Peyer's patch (tissue), 4 donors: ENCODE results near the gene CATSPERD. TPM values are rescaled to one million over a fixed set of nuclear protein-coding genes. Genes with fewer than 3 reads are reported as not detected.

ENCODE experiments used
- DNase-seq, 3 donors: peaks; one replicate each; pipeline ENCODE4 v3.0.0-alpha.2; 2017 to 2019
- H3K27ac ChIP-seq, 4 donors: fragments of 200-600 bp; sonication (generic); one replicate each; pipeline ENCODE4 v1.5.1; 2016 to 2019
- H3K27me3 ChIP-seq, 2 donors: fragments of 200-600 bp; sonication (generic); one replicate each; pipeline ENCODE4 v1.5.1; 2019
- H3K36me3 ChIP-seq, 3 donors: fragments of 200-600 bp; sonication (generic); one replicate each; pipeline ENCODE4 v1.5.1; 2016 to 2019
- H3K4me1 ChIP-seq, 4 donors: fragments of 200-600 bp; sonication (generic); one replicate each; pipeline ENCODE4 v1.5.1; 2016 to 2019
- H3K4me3 ChIP-seq, 4 donors: fragments of 200-600 bp; sonication (generic); 1 replicate in 3 of 4; 2 replicates in 1 of 4; pipeline ENCODE4 v1.5.1; 2016 to 2019; ENCODE audit warnings: mild to moderate bottlenecking in 1 of 4
- H3K9me3 ChIP-seq, 4 donors: fragments of 200-600 bp; sonication (generic); one replicate each; pipeline ENCODE4 v1.5.1; 2016 to 2019; ENCODE audit warnings: mild to moderate bottlenecking in 1 of 4
- CTCF ChIP-seq, 6 experiments: fragments of 450-650 bp in 4 of 6; fragments of 200-600 bp in 2 of 6; sonication (generic) in 1 of 6; IDR thresholded peaks; one replicate each; pipeline ENCODE4 v1.5.1; 2017 to 2019; ENCODE audit warnings: antibody characterized with exemption in 6 of 6, mild to moderate bottlenecking in 3 of 6, moderate library complexity in 1 of 6
- POLR2A ChIP-seq, 2 donors: fragments of 450-650 bp; IDR thresholded peaks; one replicate each; pipeline ENCODE4 v1.5.1; 2017; ENCODE audit warnings: antibody characterized with exemption in 2 of 2, mild to moderate bottlenecking in 2 of 2, moderate library complexity in 2 of 2
- total RNA-seq, 4 donors: library from RNA; depleted of rRNA; stranded (reverse); fragments of >200 nt; gene quantifications; one replicate each; pipeline ENCODE4 v1.1.0, GENCODE V29; 2016

The CATSPERD gene
- total RNA-seq, 4 donors from 2014 or later = not detected

- TF ChIP-seq POLR2A (IDR thresholded peaks at IDR 0.05) (no peak), CTCF (IDR thresholded peaks at IDR 0.05) (no peak)
Observed at GRCh38 chr19:5681391-5682106, 38.9 kb upstream of the CATSPERD start.

GRCh38 chr19:5682107-5682482 lies 38.3 kb upstream of the CATSPERD start:
- Histone ChIP-seq H3K36me3 (no peaks in the 10 kb centered on the region), H3K9me3 (no peaks in the 10 kb centered on the region), H3K4me3 (no peak overlapping the region), H3K27me3 (no peaks in the 10 kb centered on the region), H3K27ac (no peak overlapping the region), H3K4me1 (peaks cover 0 to 21% (median 11%) of the 10 kb centered on the region in 4 donors)
- DNase-seq = no peak
- TF ChIP-seq POLR2A (IDR thresholded peaks at IDR 0.05) (no peak), CTCF (IDR thresholded peaks at IDR 0.05) (no peak)

More at GRCh38 chr19:5681391-5682106, 38.9 kb upstream of the CATSPERD start:
- Histone ChIP-seq H3K4me1 (peaks cover 0 to 21% (median 10%) of the 10 kb centered on the region in 4 donors), H3K36me3 (no peaks in the 10 kb centered on the region), H3K4me3 (peak overlapping the region; percentile 79 to 98 (median 89)), H3K27ac (peak overlapping the region in 1 of 4 donors; percentile 93), H3K27me3 (no peaks in the 10 kb centered on the region), H3K9me3 (no peaks in the 10 kb centered on the region)
- no peak for DNase-seq

GRCh38 chr19:5683177-5683886 lies 37.1 kb upstream of the CATSPERD start:
- Histone ChIP-seq H3K27ac (no peak overlapping the region), H3K4me1 (peaks cover 0 to 26% (median 13%) of the 10 kb centered on the region in 4 donors), H3K9me3 (no peaks in the 10 kb centered on the region), H3K4me3 (no peak overlapping the region), H3K36me3 (no peaks in the 10 kb centered on the region), H3K27me3 (no peaks in the 10 kb centered on the region)
- no peak for TF ChIP-seq POLR2A (IDR thresholded peaks at IDR 0.05)
- TF ChIP-seq CTCF (IDR thresholded peaks at IDR 0.05) = no peak
- DNase-seq = no peak

GRCh38 chr19:5684694-5685430 lies 35.6 kb upstream of the CATSPERD start:
- Histone ChIP-seq H3K27ac (no peak overlapping the region), H3K27me3 (no peaks in the 10 kb centered on the region), H3K4me1 (peaks cover 0 to 18% (median 10%) of the 10 kb centered on the region in 4 donors), H3K9me3 (no peaks in the 10 kb centered on the region), H3K4me3 (no peak overlapping the region), H3K36me3 (no peaks in the 10 kb centered on the region)
- no peak for DNase-seq
- TF ChIP-seq POLR2A (IDR thresholded peaks at IDR 0.05) (no peak), CTCF (IDR thresholded peaks at IDR 0.05) (no peak)

- no peaks in the 10 kb centered on the region for H3K27me3 ChIP-seq
- H3K36me3 ChIP-seq = no peaks in the 10 kb centered on the region
- no peaks in the 10 kb centered on the region for H3K9me3 ChIP-seq
- peak overlapping the region; percentile 64 to 72 (median 66) for H3K4me3 ChIP-seq
- H3K4me1 ChIP-seq = peaks cover 0 to 18% (median 7%) of the 10 kb centered on the region in 4 donors
- TF ChIP-seq CTCF (IDR thresholded peaks at IDR 0.05) (no peak), POLR2A (IDR thresholded peaks at IDR 0.05) (no peak)
- peak overlapping the region; percentile 83 to 85 (median 83) for H3K27ac ChIP-seq
- no peak for DNase-seq
Observed at GRCh38 chr19:5686326-5686646, 34.2 kb upstream of the CATSPERD start.
